CD8-positive, alpha-beta memory T cell (primary cell): ENCODE data around the gene ZKSCAN8. TPM values are rescaled to one million over a fixed set of nuclear protein-coding genes. Genes with fewer than 3 reads are reported as not detected.

Experiments
- CTCF ChIA-PET: fragments of 350-600 bp; sonication (Branson Sonifier 250); formaldehyde crosslinking; loops from one replicate; lab custom pipeline; 2021; ENCODE audit warnings: antibody characterized with exemption; lab: Charles Lee
- POLR2A ChIA-PET: fragments of 350-600 bp; sonication (Branson Sonifier 250); formaldehyde crosslinking; loops from one replicate; lab custom pipeline; 2021; ENCODE audit warnings: antibody characterized with exemption; lab: Charles Lee
- DNase-seq, 5 donors: peaks; one replicate each; pipeline versions ENCODE4 v3.0.0 to v3.0.0-alpha.2; 2020 to 2022; ENCODE audit warnings: mixed read lengths in 1 of 5
- H3K27ac ChIP-seq: one replicate; pipeline ENCODE4 v1.7.0; 2013; ENCODE audit warnings: low read depth, mild to moderate bottlenecking, low read length, moderate library complexity
- H3K27me3 ChIP-seq: 2 replicates; pipeline ENCODE4 v1.7.0; 2013; ENCODE audit warnings: low read length, mild to moderate bottlenecking; ENCODE audit not compliant: insufficient read depth, poor library complexity, severe bottlenecking
- H3K36me3 ChIP-seq: 2 replicates; pipeline ENCODE4 v1.7.0; 2013; ENCODE audit warnings: mild to moderate bottlenecking, low read length, moderate library complexity; ENCODE audit not compliant: insufficient read depth
- H3K4me1 ChIP-seq: 2 replicates; pipeline ENCODE4 v1.7.0; 2013; ENCODE audit warnings: mild to moderate bottlenecking, low read length, moderate library complexity; ENCODE audit not compliant: insufficient read depth
- H3K4me3 ChIP-seq: 2 replicates; pipeline ENCODE4 v1.7.0; 2013; ENCODE audit warnings: mild to moderate bottlenecking, low read length
- H3K9me3 ChIP-seq: 2 replicates; pipeline ENCODE4 v1.7.0; 2013; ENCODE audit warnings: mild to moderate bottlenecking, low read length
- H3K27ac Mint-ChIP-seq, 8 donors: one replicate each; pipeline ENCODE4 v1.8.0; 2020 to 2021; ENCODE audit warnings: mixed read lengths in 8 of 8, mild to moderate bottlenecking in 6 of 8, inconsistent platforms in 3 of 8, moderate library complexity in 3 of 8
- H3K27me3 Mint-ChIP-seq, 2 donors: one replicate each; pipeline ENCODE4 v1.8.0; 2020 to 2021; ENCODE audit warnings: mixed read lengths in 2 of 2, mild to moderate bottlenecking in 1 of 2, moderate library complexity in 1 of 2
- H3K36me3 Mint-ChIP-seq, 3 donors: one replicate each; pipeline ENCODE4 v1.8.0; 2020 to 2021; ENCODE audit warnings: mixed read lengths in 3 of 3, inconsistent platforms in 1 of 3, mild to moderate bottlenecking in 1 of 3
- H3K4me1 Mint-ChIP-seq, 3 donors: one replicate each; pipeline ENCODE4 v1.8.0; 2020 to 2021; ENCODE audit warnings: mixed read lengths in 3 of 3, inconsistent platforms in 1 of 3, mild to moderate bottlenecking in 1 of 3
- H3K4me3 Mint-ChIP-seq, 7 donors: one replicate each; pipeline ENCODE4 v1.8.0; 2020 to 2021; ENCODE audit warnings: mixed read lengths in 7 of 7, mild to moderate bottlenecking in 6 of 7, moderate library complexity in 4 of 7, inconsistent platforms in 2 of 7
- H3K9me3 Mint-ChIP-seq, 5 donors: one replicate each; pipeline ENCODE4 v1.8.0; 2020 to 2022; ENCODE audit warnings: mixed read lengths in 5 of 5, mild to moderate bottlenecking in 3 of 5, moderate library complexity in 2 of 5, inconsistent platforms in 1 of 5
- polyA plus RNA-seq: library from polyadenylated mRNA; unstranded; fragments of 300-500 nt; fragmentation: Illumina TruSeq; gene quantifications from one replicate; pipeline ENCODE4 v1.2.3, GENCODE V29; 2021
- total RNA-seq, 2 experiments: library from RNA; stranded (reverse); gene quantifications; one replicate each; pipeline ENCODE4 v1.2.3, GENCODE V29; 2021

Gene ZKSCAN8
- total and polyA plus RNA-seq, 3 experiments from 2014 or later, result 1.9 to 17.4 (median 15.6) TPM

- Mint-ChIP-seq H3K36me3 (peaks cover 1 to 68% (median 12%) of the 10 kb centered on the region in 3 donors), H3K4me3 (peak overlapping the region; percentile 94 to 98 (median 97)), H3K27ac (peak overlapping the region; percentile 90 to 99 (median 98)), H3K4me1 (peaks cover 43 to 69% (median 69%) of the 10 kb centered on the region in 3 donors), H3K9me3 (no peaks in the 10 kb centered on the region), H3K27me3 (peaks cover 0 to 1% of the 10 kb centered on the region in 2 donors)
- Histone ChIP-seq H3K9me3 (no peaks in the 10 kb centered on the region), H3K4me3 (no peak overlapping the region), H3K27ac (peak overlapping the region; percentile 74), H3K27me3 (no peaks in the 10 kb centered on the region), H3K36me3 (peaks cover 2% of the 10 kb centered on the region), H3K4me1 (peaks cover 20% of the 10 kb centered on the region)
- peak in 1 of 5 donors; percentile 33 for DNase-seq
- ChIA-PET CTCF (interaction anchor here (1.1 to 2.1 kb wide), 5 partner anchors 16 to 230 kb away, joined by 3 to 8 read pairs (median 6); partner anchors contain the start of genes ZKSCAN8 and ZSCAN26), POLR2A (interaction anchor here (1.0 to 3.5 kb wide), 4 partner anchors 11 to 127 kb away, joined by 3 to 26 read pairs (median 6); partner anchors contain the start of genes ZKSCAN4 and ZKSCAN8)
Observed at GRCh38 chr6:28125401-28125800, 16.3 kb upstream of the ZKSCAN8 start.

- DNase-seq, result no peak
- H3K27ac ChIP-seq, result no peak overlapping the region
- no peaks in the 10 kb centered on the region for H3K36me3 ChIP-seq
- Mint-ChIP-seq H3K4me3 (peak overlapping the region in 3 of 7 donors; percentile 16 to 26 (median 22)), H3K4me1 (peaks cover 56 to 81% (median 81%) of the 10 kb centered on the region in 3 donors), H3K27me3 (no peaks in the 10 kb centered on the region), H3K36me3 (peaks cover 0 to 53% (median 4%) of the 10 kb centered on the region in 3 donors), H3K9me3 (no peaks in the 10 kb centered on the region), H3K27ac (peak overlapping the region; percentile 43 to 84 (median 70))
- no peaks in the 10 kb centered on the region for H3K27me3 ChIP-seq
- H3K4me3 ChIP-seq, result no peak overlapping the region
- ChIA-PET CTCF (interaction anchor here (1.6 kb wide), 1 partner anchor 223 kb away, joined by 5 read pairs; no protein-coding TSS in a partner anchor), POLR2A (no interaction called here)
- no peaks in the 10 kb centered on the region for H3K9me3 ChIP-seq
- H3K4me1 ChIP-seq, result peaks cover 25% of the 10 kb centered on the region
Observed at GRCh38 chr6:28134015-28134414, 7.7 kb upstream of the ZKSCAN8 start.

GRCh38 chr6:28134716-28135115, 7.0 kb upstream of the ZKSCAN8 start:
- ChIA-PET POLR2A (interaction anchor here (0.5 kb wide), 1 partner anchor 1003 kb away, joined by 4 read pairs; no protein-coding TSS in a partner anchor), CTCF (no interaction called here)
- Histone ChIP-seq H3K27me3 (no peaks in the 10 kb centered on the region), H3K4me3 (no peak overlapping the region), H3K4me1 (peaks cover 25% of the 10 kb centered on the region), H3K9me3 (no peaks in the 10 kb centered on the region), H3K27ac (no peak overlapping the region), H3K36me3 (no peaks in the 10 kb centered on the region)
- Mint-ChIP-seq H3K4me3 (no peak overlapping the region), H3K27me3 (no peaks in the 10 kb centered on the region), H3K9me3 (no peaks in the 10 kb centered on the region), H3K27ac (peak overlapping the region in 7 of 8 donors; percentile 9 to 85 (median 67)), H3K4me1 (peaks cover 53 to 74% (median 74%) of the 10 kb centered on the region in 3 donors), H3K36me3 (peaks cover 0 to 46% (median 1%) of the 10 kb centered on the region in 3 donors)
- no peak for DNase-seq

GRCh38 chr6:28135393-28135792, 6.3 kb upstream of the ZKSCAN8 start:
- Mint-ChIP-seq H3K9me3 (no peaks in the 10 kb centered on the region), H3K4me3 (peak overlapping the region; percentile 91 to 99 (median 97)), H3K4me1 (peaks cover 56 to 71% (median 71%) of the 10 kb centered on the region in 3 donors), H3K27me3 (no peaks in the 10 kb centered on the region), H3K36me3 (peaks cover 0 to 40% (median 1%) of the 10 kb centered on the region in 3 donors), H3K27ac (peak overlapping the region; percentile 97 to 100 (median 99))
- no peaks in the 10 kb centered on the region for H3K27me3 ChIP-seq
- H3K9me3 ChIP-seq, result no peaks in the 10 kb centered on the region
- no peak for DNase-seq
- ChIA-PET CTCF (no interaction called here), POLR2A (interaction anchor here (1.6 kb wide), 1 partner anchor 264 kb away, joined by 3 read pairs; the partner anchor contains the start of gene ZSCAN12)
- H3K4me3 ChIP-seq, result no peak overlapping the region
- H3K27ac ChIP-seq, result no peak overlapping the region
- peaks cover 25% of the 10 kb centered on the region for H3K4me1 ChIP-seq
- H3K36me3 ChIP-seq, result no peaks in the 10 kb centered on the region

GRCh38 chr6:28136585-28137504, 4.8 kb upstream of the ZKSCAN8 start:
- peaks cover 0 to 35% (median 1%) of the 10 kb centered on the region in 3 donors for H3K36me3 Mint-ChIP-seq
- Histone ChIP-seq H3K9me3 (no peaks in the 10 kb centered on the region), H3K27ac (peak overlapping the region; percentile 91), H3K36me3 (no peaks in the 10 kb centered on the region), H3K4me1 (peaks cover 32% of the 10 kb centered on the region), H3K27me3 (no peaks in the 10 kb centered on the region), H3K4me3 (peak overlapping the region; percentile 91)
- peak overlapping the region; percentile 91 to 99 (median 97) for H3K4me3 Mint-ChIP-seq
- POLR2A ChIA-PET, result interaction anchor here (0.9 to 2.1 kb wide), 4 partner anchors 12 to 262 kb away, joined by 3 to 12 read pairs (median 7); partner anchors contain the start of genes ZKSCAN4, ZSCAN12 and ZSCAN16
- H3K27me3 Mint-ChIP-seq, result no peaks in the 10 kb centered on the region
- peak; percentile 59 to 83 (median 67) for DNase-seq
- CTCF ChIA-PET, result interaction anchor here (1.3 to 1.6 kb wide), 3 partner anchors 8 to 219 kb away, joined by 4 to 6 read pairs (median 4); partner anchors contain the start of gene ZSCAN16
- H3K9me3 Mint-ChIP-seq, result no peaks in the 10 kb centered on the region
- H3K4me1 Mint-ChIP-seq, result peaks cover 62 to 81% (median 74%) of the 10 kb centered on the region in 3 donors
- H3K27ac Mint-ChIP-seq, result peak overlapping the region; percentile 97 to 100 (median 99)

GRCh38 chr6:28137505-28137981, 4.1 kb upstream of the ZKSCAN8 start:
- peaks cover 69 to 83% (median 80%) of the 10 kb centered on the region in 3 donors for H3K4me1 Mint-ChIP-seq
- H3K4me3 Mint-ChIP-seq, result peak overlapping the region; percentile 91 to 99 (median 97)
- peak overlapping the region; percentile 97 to 100 (median 99) for H3K27ac Mint-ChIP-seq
- DNase-seq, result peak in 3 of 5 donors; percentile 1 to 49 (median 47)
- H3K36me3 Mint-ChIP-seq, result peaks cover 0 to 36% (median 1%) of the 10 kb centered on the region in 3 donors
- Histone ChIP-seq H3K9me3 (no peaks in the 10 kb centered on the region), H3K27me3 (no peaks in the 10 kb centered on the region), H3K4me1 (peaks cover 34% of the 10 kb centered on the region), H3K27ac (peak overlapping the region; percentile 91), H3K36me3 (no peaks in the 10 kb centered on the region), H3K4me3 (peak overlapping the region; percentile 91)
- POLR2A ChIA-PET, result interaction anchor here (1.7 to 2.1 kb wide), 2 partner anchors 13 to 33 kb away, joined by 10 to 12 read pairs; partner anchors contain the start of gene ZSCAN16
- CTCF ChIA-PET, result interaction anchor here (1.3 to 1.6 kb wide), 2 partner anchors 14 to 219 kb away, joined by 4 to 6 read pairs; partner anchors contain the start of gene ZSCAN16
- H3K27me3 Mint-ChIP-seq, result no peaks in the 10 kb centered on the region
- no peaks in the 10 kb centered on the region for H3K9me3 Mint-ChIP-seq

GRCh38 chr6:28139860-28140543, 1.7 kb upstream of the ZKSCAN8 start:
- Mint-ChIP-seq H3K4me3 (peak overlapping the region; percentile 64 to 99 (median 95)), H3K9me3 (no peaks in the 10 kb centered on the region)
- POLR2A ChIA-PET, result interaction anchor here (0.5 to 0.8 kb wide), 3 partner anchors 15 to 112 kb away, joined by 3 to 5 read pairs (median 3); partner anchors contain the start of genes ZKSCAN4, ZNF165 and ZSCAN16

More at GRCh38 chr6:28139860-28140543, 1.7 kb upstream of the ZKSCAN8 start:
- no peak for DNase-seq
- Histone ChIP-seq H3K27ac (no peak overlapping the region), H3K9me3 (no peaks in the 10 kb centered on the region), H3K36me3 (peaks cover 4% of the 10 kb centered on the region), H3K4me1 (peaks cover 44% of the 10 kb centered on the region), H3K4me3 (peak overlapping the region; percentile 32), H3K27me3 (no peaks in the 10 kb centered on the region)
- CTCF ChIA-PET, result interaction anchor here (0.9 to 4.4 kb wide), 6 partner anchors 9 to 216 kb away, joined by 3 to 33 read pairs (median 4); partner anchors contain the start of gene ZSCAN26
- peak overlapping the region; percentile 54 to 98 (median 87) for H3K27ac Mint-ChIP-seq
- H3K36me3 Mint-ChIP-seq, result peaks cover 0 to 32% (median 5%) of the 10 kb centered on the region in 3 donors
- peaks cover 66 to 79% (median 77%) of the 10 kb centered on the region in 3 donors for H3K4me1 Mint-ChIP-seq
- H3K27me3 Mint-ChIP-seq, result no peaks in the 10 kb centered on the region
